Stimulated activated CD8-positive, alpha-beta memory T cell treated with anti-CD3 and anti-CD28 coated beads, Interleukin-7, amount 100 ng/mL, for 48 hours (primary cell): ENCODE measurements around the gene RFC1.
"Not testable (repeated sequence)": the region's sequence is repeated elsewhere in the genome, so short reads cannot be mapped to it uniquely, and the experiment has no call there.

Experiments
- DNase-seq, 2 donors: peaks; one replicate each; pipeline ENCODE4 v3.0.0-alpha.2; 2020; ENCODE audit warnings: low read depth in 1 of 2; ENCODE audit errors: extremely low read depth in 1 of 2

Gene RFC1

GRCh38 chr4:39365830-39366771 lies at the start of gene RFC1:
Gene RFC1 (minus strand): TSS chr4:39366362. CDS start chr4:39366241, 121 bp downstream.
- DNase-seq: peak; percentile 76 to 92

- DNase-seq: no peak
Observed at GRCh38 chr4:39415678-39416283, 49.6 kb upstream of the RFC1 start.

GRCh38 chr4:39411561-39411960 lies 45.4 kb upstream of the RFC1 start:
- DNase-seq: not testable (repeated sequence)

- no peak for DNase-seq
Observed at GRCh38 chr4:39410415-39410814, 44.3 kb upstream of the RFC1 start.

GRCh38 chr4:39407584-39407885 lies 41.4 kb upstream of the RFC1 start:
- no peak for DNase-seq

- no peak for DNase-seq
Observed at GRCh38 chr4:39406763-39407583, 40.8 kb upstream of the RFC1 start, which contains the start of gene KLB. Gene KLB (plus strand): TSS chr4:39406930. CDS start chr4:39406950, 20 bp downstream.

- DNase-seq: not testable (repeated sequence)
Observed at GRCh38 chr4:39401640-39402039, 35.5 kb upstream of the RFC1 start.

- DNase-seq: no peak
Observed at GRCh38 chr4:39394706-39395105, 28.5 kb upstream of the RFC1 start.

GRCh38 chr4:39390603-39391002 lies 24.4 kb upstream of the RFC1 start:
- no peak for DNase-seq

GRCh38 chr4:39384563-39384962 lies 18.4 kb upstream of the RFC1 start:
- no peak for DNase-seq

- no peak for DNase-seq
Observed at GRCh38 chr4:39383690-39384089, 17.5 kb upstream of the RFC1 start.

GRCh38 chr4:39375478-39375877 lies 9.3 kb upstream of the RFC1 start:
- no peak for DNase-seq

GRCh38 chr4:39371209-39371608 lies 5.0 kb upstream of the RFC1 start:
- DNase-seq: not testable (repeated sequence)

GRCh38 chr4:39369301-39369700 lies 3.1 kb upstream of the RFC1 start:
- DNase-seq: no peak

- DNase-seq: no peak
Observed at GRCh38 chr4:39367166-39367565, 1.0 kb upstream of the RFC1 start.

- DNase-seq: no peak
Observed at GRCh38 chr4:39365360-39365759, 802 bp downstream of the RFC1 start.

GRCh38 chr4:39363773-39364393 lies 2.3 kb downstream of the RFC1 start:
- no peak for DNase-seq

- no peak for DNase-seq
Observed at GRCh38 chr4:39362827-39363226, 3.3 kb downstream of the RFC1 start.

- not testable (repeated sequence) for DNase-seq
Observed at GRCh38 chr4:39360611-39361010, 5.6 kb downstream of the RFC1 start.

GRCh38 chr4:39357002-39357401 lies 9.2 kb downstream of the RFC1 start:
- no peak for DNase-seq

- no peak for DNase-seq
Observed at GRCh38 chr4:39354254-39354552, 12.0 kb downstream of the RFC1 start.
